GM10248 (cell line): ENCODE results near the gene CRTC2.

ENCODE experiments used
- CTCF ChIA-PET: fragments of 300-600 bp; sonication (Branson Sonifier 250); formaldehyde crosslinking; extraction: SDS; loops from one replicate; lab custom pipeline; 2021; ENCODE audit warnings: antibody characterized with exemption; lab: Yijun Ruan, JAX
- POLR2A ChIA-PET: fragments of 350-650 bp; sonication (Branson Sonifier 250); formaldehyde crosslinking; extraction: SDS; loops from one replicate; lab custom pipeline; 2020; ENCODE audit warnings: antibody characterized with exemption; lab: Yijun Ruan, JAX
- DNase-seq: peaks from one replicate; pipeline ENCODE4 v3.0.0; 2012; ENCODE audit errors: extremely low spot score
- CTCF ChIP-seq: IDR thresholded peaks from 2 replicates; pipeline ENCODE4 v1.5.1; 2012; ENCODE audit warnings: mild to moderate bottlenecking, low read depth; ENCODE audit errors: extremely low read depth, missing control alignments, control extremely low read depth

Gene CRTC2

DNA sequence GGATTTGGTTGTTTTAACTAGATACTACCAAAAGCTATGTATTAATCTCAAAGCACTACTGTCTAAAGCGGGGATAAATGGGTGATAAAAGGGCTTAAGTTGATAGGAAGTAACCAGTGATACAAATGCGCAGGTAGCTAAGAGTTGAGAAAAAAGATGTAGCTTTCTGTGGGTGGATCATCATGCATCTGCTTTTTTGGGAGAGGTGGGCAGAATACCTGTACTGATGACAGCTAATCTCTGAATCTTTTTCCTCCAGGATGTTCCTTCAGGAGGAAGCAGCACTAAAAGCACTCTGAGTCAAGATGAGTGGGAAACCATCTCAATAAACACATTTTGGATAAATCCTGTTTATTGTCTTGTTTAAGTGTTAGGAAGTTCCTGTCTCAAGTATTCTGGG lies 33.4 kb upstream of the CRTC2 start:
- no peak for TF ChIP-seq CTCF
- ChIA-PET POLR2A (interaction anchor here (0.7 to 2.3 kb wide), 6 partner anchors 21 to 342 kb away, joined by 3 to 25 read pairs (median 4); partner anchors contain the start of genes CREB3L4 and CRTC2), CTCF (interaction anchor here (1.3 to 2.4 kb wide), 3 partner anchors 9 to 45 kb away, joined by 3 to 9 read pairs (median 4); partner anchors contain the start of genes DENND4B and JTB)
- DNase-seq: no peak

DNA sequence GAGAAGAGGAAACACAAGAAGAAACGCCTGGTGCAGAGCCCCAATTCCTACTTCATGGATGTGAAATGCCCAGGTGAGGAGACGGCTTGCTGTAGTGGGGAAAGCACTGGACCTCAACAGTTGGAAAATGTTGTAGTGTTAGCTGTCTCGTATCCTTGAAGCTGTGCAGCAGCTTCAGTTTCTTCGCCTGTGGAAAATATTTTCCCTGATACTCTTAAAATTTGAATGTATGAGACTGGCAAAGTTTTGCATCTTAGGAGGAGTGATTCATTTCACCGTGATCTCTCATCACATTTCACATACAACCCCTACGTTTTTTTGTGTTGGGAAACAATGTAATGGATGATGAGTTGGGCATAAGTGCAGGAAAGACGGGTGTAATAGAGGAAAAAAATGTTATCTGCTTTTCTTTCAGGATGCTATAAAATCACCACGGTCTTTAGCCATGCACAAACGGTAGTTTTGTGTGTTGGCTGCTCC lies 32.8 kb upstream of the CRTC2 start:
- POLR2A ChIA-PET: interaction anchor here (0.7 to 2.3 kb wide), 10 partner anchors 14 to 456 kb away, joined by 3 to 25 read pairs (median 5); partner anchors contain the start of genes CREB3L4, CRTC2, JTB and S100A6

GRCh38 chr1:153990468-153991150 lies 32.2 kb upstream of the CRTC2 start, which contains the start of gene RPS27:
Gene RPS27 (plus strand): TSS chr1:153990762. CDS start chr1:153990797, 35 bp downstream.
- no peak for TF ChIP-seq CTCF
- POLR2A ChIA-PET: interaction anchor here (0.5 to 2.3 kb wide), 33 partner anchors 8 to 455 kb away, joined by 3 to 25 read pairs (median 4); partner anchors contain the start of genes CHTOP, CREB3L4, CRTC2 and DENND4B
- peak; percentile 95 for DNase-seq
- CTCF ChIA-PET: interaction anchor here (1.0 to 2.4 kb wide), 4 partner anchors 13 to 194 kb away, joined by 3 to 9 read pairs (median 5); partner anchors contain the start of genes DENND4B, JTB and SLC39A1

More for the DNA sequence above, 32.8 kb upstream of the CRTC2 start:
- CTCF ChIA-PET: interaction anchor here (1.3 to 2.4 kb wide), 2 partner anchors 13 to 44 kb away, joined by 3 to 9 read pairs; partner anchors contain the start of genes DENND4B and JTB
- no peak for TF ChIP-seq CTCF
- no peak for DNase-seq

- no peak for TF ChIP-seq CTCF
- POLR2A ChIA-PET: interaction anchor here (0.7 kb wide), 1 partner anchor 352 kb away, joined by 3 read pairs; no protein-coding TSS in a partner anchor
- no peak for DNase-seq
- CTCF ChIA-PET: interaction anchor here (0.7 to 4.1 kb wide), 37 partner anchors 10 to 1185 kb away, joined by 3 to 36 read pairs (median 4); partner anchors contain the start of genes CREB3L4, DENND4B, GATAD2B and ILF2
Measured at GRCh38 chr1:153987621-153988020, 29.2 kb upstream of the CRTC2 start.

- POLR2A ChIA-PET: interaction anchor here (0.6 to 1.6 kb wide), 3 partner anchors 24 to 352 kb away, joined by 3 to 4 read pairs (median 3); partner anchors contain the start of gene CHTOP
- no peak for TF ChIP-seq CTCF
- CTCF ChIA-PET: interaction anchor here (0.6 to 4.1 kb wide), 37 partner anchors 9 to 476 kb away, joined by 3 to 36 read pairs (median 5); partner anchors contain the start of genes CREB3L4, DENND4B, GATAD2B and JTB
- DNase-seq: peak; percentile 52
Measured at GRCh38 chr1:153985941-153986761, 27.7 kb upstream of the CRTC2 start, which contains the start of gene RAB13. Gene RAB13 (minus strand): TSS chr1:153986339. CDS start chr1:153986236, 103 bp downstream.
